GM18517 (cell line): Measurements from ENCODE around the gene MRGPRE.

Source experiments
- ATAC-seq: cut with Tn5 transposase; IDR thresholded peaks from one replicate; pipeline ENCODE4 v1.9.1; 2021; ENCODE audit warnings: mild to moderate bottlenecking, moderate library complexity; ENCODE audit not compliant: unreplicated experiment

Gene MRGPRE

GRCh38 chr11:3214420-3214699, 17.9 kb downstream of the MRGPRE start:
- ATAC-seq, result no peak

GRCh38 chr11:3213659-3214419, 18.4 kb downstream of the MRGPRE start:
- no peak for ATAC-seq

- no peak for ATAC-seq
Measured at GRCh38 chr11:3208272-3208671, 23.9 kb downstream of the MRGPRE start.

- no peak for ATAC-seq
Measured at GRCh38 chr11:3207526-3208189, 24.6 kb downstream of the MRGPRE start.

GRCh38 chr11:3206922-3207204, 25.4 kb downstream of the MRGPRE start:
- ATAC-seq, result no peak

GRCh38 chr11:3206156-3206921, 25.9 kb downstream of the MRGPRE start:
- ATAC-seq, result no peak

- no peak for ATAC-seq
Measured at GRCh38 chr11:3205261-3206155, 26.7 kb downstream of the MRGPRE start.

GRCh38 chr11:3204141-3205015, 27.8 kb downstream of the MRGPRE start:
- ATAC-seq, result no peak

GRCh38 chr11:3203221-3204043, 28.8 kb downstream of the MRGPRE start:
- ATAC-seq, result no peak

- no peak for ATAC-seq
Measured at GRCh38 chr11:3202759-3203158, 29.5 kb downstream of the MRGPRE start.

GRCh38 chr11:3202305-3202704, 29.9 kb downstream of the MRGPRE start:
- no peak for ATAC-seq

GRCh38 chr11:3201677-3202181, 30.5 kb downstream of the MRGPRE start:
- no peak for ATAC-seq

GRCh38 chr11:3201112-3201581, 31.1 kb downstream of the MRGPRE start:
- no peak for ATAC-seq

- ATAC-seq, result no peak
Measured at GRCh38 chr11:3200388-3201111, 31.7 kb downstream of the MRGPRE start.

- no peak for ATAC-seq
Measured at GRCh38 chr11:3199537-3200295, 32.5 kb downstream of the MRGPRE start.

- no peak for ATAC-seq
Measured at GRCh38 chr11:3198815-3199214, 33.4 kb downstream of the MRGPRE start.

- ATAC-seq, result no peak
Measured at GRCh38 chr11:3197878-3198528, 34.2 kb downstream of the MRGPRE start.
